ENCODE results near the gene TBX19. TPM values are rescaled to one million over a fixed set of nuclear protein-coding genes. Genes with fewer than 3 reads are reported as not detected.

Gene TBX19
- total RNA-seq, 1 donor from 2014 or later, result 1.2 TPM

DNA sequence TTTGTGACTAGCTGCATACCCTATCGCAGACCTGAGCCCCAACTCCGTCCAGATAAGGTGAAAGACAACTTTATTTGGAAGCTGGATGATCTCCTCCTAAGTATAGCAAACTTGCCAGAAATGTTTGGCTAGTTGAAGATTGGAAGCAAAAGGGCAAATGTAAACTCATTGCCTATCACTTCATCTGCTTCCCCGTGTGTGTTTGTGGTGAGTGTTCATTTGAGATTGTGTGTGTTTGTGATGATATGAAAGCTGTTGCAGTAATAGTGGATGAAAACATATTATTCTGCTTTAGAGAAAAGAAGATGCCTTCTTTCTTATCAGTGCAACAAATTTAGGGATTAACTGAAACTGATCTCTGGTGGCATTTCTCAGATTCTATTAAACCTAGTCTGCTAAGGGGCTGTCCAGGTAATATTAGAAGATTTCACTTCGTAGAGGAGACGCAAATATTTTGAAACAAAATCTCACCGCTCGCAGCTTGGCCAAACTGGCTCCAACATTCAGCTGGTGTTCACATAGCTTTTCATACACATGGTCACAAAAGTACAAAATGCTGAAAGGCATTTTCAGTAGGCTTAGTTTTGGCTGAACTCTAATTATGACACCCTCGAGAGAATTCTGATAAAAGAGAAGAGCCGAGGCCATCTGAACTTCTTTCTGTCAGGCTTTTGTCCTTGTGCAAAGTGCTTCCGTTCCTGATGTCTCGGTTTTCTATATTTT lies 1.1 kb downstream of the TBX19 start:
- no peak for DNase-seq

DNA sequence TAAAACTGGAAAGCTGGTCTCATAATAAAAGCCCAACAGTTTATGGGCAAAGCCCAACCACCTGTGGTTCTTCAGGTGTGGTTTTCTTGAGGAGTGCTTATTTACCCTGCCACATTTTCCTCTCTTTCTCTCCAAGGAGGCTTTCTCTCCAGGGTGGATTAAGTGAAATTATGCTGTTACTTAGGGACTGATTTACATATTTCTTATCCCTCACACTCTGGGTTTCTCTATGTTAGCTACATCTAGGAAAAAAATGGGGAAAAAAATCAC lies 4.8 kb downstream of the TBX19 start:
- peak; percentile 19 for DNase-seq

DNA sequence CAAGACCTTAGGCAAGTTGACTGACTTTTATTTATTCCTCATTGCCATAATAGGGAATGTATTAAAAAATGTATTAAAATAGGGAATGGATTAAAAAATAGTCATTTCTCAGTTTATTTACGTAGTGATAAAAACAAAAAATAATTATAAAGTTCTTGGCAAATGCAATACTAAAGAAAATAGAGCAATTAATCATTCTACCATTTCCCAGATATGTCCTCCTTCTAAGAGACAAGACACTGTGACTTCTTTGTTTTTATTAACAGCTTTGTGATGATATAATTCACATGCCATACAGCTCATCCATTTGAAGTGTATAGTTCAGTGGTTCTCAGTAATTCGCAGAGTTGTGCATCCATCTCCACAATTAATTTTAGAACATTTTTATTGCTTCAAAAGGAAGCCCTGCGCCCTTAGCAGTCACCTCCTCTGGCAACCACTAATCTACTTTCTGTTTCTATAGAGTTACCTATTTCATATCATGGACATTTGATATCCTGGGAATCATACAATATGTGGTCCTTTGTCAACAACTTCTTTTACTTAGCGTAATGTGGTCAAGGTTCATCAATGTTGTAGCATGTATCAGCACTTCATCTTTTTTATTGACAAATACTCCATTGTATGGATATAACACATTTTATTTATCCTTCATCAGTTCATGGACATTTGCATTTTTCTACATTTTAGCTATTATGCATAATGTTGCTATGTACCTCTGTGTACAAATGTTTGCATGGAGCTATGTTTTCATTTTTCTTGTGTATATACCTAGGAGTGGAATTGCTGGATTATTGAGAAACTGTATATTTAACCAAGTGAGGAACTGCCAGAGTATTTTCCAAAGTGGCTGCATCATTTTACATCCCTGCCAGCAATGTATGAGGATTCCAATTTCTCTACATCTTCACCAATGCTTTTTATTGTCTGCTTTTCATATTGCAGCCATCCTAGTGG lies 5.6 kb downstream of the TBX19 start:
- no peak for DNase-seq

DNA sequence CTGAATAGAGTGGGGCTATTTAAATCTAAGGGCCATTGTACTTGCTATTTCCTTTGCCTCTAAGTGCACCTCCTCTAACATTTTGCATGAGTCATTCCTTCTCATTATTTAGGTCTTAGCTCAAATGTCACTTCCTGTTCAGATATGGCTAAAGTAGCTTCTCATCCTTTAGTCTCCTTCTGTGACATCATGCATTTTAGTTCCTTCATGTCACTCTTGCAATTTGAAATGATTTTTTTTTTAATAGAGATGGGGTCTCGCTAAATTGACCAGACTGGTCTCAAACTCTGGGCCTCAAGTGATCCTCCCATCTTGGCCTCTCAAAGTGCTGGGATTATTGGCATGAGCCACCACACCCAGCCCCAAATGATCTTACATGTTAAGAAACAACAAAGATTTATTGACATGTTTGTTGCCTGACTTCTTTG lies 6.6 kb downstream of the TBX19 start:
- no peak for DNase-seq

DNA sequence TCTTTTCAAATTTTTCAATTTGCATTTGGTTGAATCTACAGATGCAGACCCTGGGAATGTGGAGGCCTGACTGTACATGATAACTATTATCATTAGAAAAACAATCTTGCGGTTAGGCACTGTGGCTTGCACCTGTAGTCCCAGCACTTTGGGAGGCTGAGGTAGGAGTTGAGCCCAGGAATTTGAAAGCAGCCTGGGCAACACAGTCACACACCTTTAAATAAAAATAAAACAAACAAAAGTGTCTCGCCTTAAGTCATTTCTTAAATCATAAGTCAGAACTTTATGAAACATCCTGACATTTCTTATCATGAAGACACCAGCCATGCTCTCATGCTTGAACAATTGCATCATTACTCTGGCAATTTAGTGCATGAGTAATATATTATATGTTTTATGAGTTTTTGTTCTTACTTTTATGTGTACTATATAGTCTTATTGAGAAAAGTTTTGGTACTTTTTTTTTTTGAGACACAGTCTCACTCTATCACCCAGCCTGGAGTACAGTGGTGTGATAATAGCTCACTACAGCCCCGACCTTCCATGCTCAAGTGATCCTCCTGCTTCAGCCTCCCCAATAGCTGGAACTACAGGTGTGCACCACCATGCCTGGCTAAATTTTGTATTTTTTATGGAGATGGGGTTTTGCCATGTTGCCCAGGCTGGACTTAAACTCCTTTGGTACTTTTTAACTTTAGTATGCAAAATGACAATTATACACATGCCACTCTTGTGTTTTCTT lies 7.8 kb downstream of the TBX19 start:
- DNase-seq, result no peak

DNA sequence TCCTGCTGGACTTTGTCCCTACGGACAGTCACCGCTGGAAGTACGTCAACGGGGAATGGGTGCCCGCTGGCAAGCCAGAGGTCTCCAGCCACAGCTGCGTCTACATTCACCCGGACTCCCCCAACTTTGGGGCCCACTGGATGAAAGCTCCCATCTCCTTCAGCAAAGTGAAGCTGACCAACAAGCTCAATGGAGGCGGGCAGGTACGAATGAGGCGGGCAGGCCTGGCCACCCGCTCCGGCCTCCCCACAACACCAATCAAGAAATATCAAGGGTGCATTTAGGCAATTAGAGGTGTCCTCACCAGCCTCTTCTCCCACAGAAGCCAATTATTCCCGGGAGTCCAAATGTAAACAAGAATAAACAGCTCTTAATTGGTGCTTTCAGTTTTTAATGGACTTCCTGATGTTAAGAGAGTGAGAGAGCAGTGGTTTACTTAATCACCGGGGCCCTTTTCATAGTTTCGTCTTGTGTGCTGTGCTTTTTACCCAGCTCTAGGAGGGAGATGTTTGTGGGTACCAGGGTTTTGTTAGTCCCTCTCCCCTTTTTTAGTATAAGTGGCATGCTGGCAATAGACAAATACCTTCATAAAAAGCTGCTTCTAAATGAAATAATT lies 10.7 kb downstream of the TBX19 start:
- DNase-seq, result no peak

DNA sequence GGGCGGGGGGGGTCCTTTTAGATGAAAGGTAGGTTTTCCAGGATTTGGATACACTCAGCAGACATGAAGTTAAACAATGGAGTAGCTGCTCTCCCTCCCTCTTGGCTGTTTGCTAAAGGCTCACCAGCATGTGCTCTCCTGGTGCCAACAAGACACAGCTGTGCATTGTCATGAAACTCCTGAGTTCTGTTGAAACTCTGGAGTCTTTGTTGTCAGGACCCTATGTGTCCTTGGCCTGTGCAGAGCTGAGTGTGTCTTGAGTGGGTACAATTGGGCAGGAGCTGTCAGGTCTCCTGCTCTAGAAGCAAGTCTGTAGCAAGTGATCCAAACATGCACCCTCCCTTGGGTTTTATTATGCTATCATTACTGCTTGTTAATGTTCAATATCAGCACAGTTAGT lies 12.7 kb downstream of the TBX19 start:
- peak; percentile 11 for DNase-seq

DNA sequence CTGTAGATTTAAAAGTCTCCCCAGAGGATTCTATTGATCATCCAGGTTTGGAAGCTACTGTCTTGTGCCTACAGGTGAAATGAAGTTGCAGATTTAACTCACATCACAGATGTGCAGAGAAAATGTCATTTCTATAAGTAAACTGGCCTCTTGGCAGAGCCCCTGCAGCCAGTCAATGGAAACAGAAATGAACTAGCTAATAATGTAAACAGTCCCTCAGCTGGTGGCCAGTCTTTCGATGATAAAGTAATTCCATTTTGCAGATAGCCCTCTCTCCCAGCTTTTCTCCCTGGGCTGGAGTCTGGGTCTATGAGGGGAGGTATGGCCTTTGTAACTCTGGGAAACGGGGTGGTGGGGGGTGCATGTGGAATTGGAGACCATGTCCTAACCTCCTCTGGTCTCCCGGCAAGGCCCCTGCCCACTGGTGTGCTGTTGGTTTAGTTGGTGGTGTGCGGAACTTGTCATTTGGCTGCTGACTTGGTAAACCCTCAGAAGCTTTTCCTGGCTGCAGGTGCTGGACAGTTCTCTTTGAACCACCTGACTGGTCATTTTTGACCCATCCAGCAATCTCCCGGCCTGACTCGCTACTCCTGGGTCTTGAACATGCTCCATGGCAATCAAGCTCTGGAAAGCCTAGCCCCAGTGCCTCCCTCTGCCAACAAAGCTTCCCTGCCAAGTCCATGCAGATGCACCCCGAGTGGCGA lies 14.9 kb downstream of the TBX19 start:
- no peak for DNase-seq

DNA sequence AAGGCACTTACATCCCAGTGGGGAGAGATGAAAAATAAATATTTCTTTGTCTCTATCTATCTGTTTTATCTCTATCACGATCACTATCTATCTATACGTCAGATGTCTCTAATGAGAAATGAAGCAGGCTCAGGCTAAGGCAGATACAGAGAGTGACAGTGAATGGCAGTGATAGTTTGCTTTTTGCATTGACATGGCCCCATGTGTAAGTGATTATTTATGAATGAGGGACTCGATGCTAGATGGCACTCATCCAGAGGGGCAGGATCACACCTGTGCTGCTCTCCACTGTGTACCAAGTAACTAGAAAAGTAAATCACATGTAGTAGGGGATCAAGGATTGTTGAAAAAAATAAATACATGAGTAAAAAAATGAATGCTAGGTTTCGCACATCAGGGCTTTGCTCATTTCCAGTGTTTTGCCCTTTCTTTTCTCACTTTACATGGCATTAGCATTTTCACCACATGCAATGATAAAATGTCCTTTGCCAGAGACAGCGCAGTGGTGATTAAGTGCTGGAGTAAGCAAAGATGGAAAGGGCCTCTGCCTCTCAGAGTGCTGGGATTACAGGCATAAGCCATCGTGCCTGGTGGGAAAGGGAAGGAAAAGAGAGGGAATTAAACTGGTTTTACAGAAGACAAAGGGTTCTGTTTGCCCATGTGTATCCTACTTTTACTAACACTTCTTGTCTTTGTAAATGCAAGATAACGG lies 16.5 kb downstream of the TBX19 start:
- DNase-seq, result no peak

DNA sequence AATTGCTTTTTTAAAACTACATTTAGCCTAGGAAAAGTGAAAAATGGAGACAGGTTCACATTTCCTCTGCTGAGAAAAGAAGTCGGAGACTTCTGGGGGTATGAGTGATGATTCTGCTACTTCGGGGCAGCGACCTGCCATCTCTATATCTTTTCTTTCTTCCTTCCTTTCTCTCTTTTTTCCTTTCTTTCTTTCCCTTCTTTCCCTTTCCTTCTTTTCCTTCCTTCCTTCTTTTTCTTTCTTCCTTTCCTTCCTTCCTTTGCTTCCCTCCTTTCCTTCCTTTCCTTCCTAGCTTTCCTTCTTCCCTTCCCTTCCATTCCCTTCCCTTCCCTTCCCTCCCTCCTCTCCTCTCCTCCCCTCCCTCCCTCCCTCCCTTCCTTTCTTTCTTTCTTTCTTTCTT lies 17.8 kb downstream of the TBX19 start:
- DNase-seq, result no peak

DNA sequence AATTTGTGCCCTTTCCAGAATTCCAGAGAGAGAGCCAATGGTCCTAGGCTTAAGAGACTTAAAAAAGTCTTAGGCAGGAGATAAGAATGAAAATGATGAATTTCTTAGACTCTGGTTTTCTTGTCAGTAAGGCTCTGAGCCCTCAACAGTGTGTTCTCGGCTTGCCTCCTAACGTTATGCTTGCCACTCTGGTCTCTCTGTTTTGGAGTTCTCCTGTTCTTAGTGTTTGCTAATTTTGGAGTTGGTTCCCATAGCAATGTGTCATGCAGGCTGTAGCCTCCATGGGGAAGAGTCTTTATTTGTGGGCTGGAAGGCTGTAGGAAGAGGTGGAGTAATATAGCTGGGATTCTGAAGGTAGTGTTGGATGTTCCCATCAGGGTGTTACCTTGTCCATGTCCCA lies 19.9 kb downstream of the TBX19 start:
- DNase-seq, result no peak

DNA sequence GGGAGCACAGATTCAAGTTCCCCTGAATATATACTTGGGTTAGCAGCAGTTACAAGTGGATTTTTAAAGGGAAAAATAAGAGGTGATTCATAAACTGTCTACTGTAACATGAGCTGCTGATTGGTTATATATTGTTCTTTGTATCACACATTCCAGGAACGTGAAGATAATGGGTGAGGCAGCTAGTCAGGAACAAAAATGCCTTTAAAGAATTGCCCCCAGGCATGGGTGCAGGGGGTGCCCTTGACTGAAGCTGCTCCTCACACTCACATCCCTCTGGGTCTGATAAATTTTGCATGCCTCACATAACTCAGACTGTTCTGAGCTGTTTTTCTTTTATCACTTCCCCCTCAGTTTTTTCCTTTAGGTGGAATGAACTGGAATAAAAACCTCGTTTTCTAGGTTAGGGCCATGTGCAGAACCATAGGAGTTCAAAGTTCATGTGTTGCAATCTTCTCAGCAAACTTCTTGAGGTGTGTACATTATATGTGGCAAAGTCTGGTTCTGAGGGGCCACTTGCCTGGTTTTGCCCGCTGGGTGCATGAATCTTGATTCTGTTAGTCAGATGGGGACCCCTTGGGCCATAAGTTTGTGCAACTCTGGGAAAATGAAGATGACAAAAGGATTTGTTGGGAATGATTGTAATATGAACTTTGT lies 21.1 kb downstream of the TBX19 start:
- no peak for DNase-seq

DNA sequence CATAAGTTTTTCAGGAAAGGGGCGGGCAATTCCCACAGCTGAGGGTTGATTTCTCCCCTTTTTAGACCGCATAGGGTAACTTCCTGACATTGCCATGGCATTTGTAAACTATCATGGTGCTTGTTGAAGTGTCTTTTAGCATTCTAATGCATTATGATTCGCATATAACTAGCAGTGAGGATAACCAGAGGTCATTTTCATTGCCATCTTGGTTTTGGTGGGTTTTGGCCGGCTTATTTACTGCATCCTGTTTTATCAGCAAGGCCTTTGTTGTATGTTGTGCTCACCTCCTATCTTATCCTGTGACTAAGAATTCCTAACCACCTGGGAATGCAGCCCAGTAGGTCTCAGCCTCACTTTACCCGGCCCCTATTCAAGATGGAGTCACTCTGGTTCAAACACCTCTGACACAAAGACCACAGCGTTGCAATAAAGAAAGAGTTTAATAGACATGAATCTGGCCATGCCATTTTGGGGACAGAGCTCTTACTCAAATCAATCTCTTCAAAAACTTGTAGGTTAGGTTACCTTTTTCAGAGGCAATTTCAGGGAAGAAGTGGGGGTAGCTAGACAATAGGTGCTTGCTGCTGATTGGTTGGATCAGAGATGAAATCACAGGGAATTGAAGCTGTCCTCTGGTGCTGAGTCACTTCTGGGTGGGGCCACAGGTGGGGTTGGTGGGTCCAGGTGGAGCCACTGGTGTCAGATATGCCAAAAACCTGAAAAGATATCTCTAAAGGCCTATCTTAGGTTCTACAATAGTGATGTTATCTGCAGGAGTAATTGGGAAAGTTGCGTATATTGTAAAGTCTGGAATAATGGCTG lies 23.3 kb downstream of the TBX19 start:
- DNase-seq, result no peak

DNA sequence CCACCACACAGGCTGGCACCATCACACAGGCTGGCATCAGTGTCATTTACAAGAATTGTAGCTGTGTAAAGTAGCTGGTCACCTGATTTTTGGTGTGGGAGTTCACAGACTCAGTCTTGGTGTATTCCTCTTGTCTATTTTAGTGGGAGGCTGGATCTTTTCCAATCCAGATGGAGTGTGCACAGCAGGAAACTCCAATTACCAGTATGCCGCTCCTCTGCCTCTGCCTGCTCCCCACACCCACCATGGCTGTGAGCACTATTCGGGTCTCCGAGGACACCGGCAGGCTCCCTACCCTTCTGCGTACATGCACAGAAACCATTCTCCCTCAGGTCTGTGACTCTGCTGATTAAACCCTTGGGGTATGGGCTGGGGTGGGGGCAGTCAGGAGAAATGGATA lies 24.2 kb downstream of the TBX19 start:
- no peak for DNase-seq

DNA sequence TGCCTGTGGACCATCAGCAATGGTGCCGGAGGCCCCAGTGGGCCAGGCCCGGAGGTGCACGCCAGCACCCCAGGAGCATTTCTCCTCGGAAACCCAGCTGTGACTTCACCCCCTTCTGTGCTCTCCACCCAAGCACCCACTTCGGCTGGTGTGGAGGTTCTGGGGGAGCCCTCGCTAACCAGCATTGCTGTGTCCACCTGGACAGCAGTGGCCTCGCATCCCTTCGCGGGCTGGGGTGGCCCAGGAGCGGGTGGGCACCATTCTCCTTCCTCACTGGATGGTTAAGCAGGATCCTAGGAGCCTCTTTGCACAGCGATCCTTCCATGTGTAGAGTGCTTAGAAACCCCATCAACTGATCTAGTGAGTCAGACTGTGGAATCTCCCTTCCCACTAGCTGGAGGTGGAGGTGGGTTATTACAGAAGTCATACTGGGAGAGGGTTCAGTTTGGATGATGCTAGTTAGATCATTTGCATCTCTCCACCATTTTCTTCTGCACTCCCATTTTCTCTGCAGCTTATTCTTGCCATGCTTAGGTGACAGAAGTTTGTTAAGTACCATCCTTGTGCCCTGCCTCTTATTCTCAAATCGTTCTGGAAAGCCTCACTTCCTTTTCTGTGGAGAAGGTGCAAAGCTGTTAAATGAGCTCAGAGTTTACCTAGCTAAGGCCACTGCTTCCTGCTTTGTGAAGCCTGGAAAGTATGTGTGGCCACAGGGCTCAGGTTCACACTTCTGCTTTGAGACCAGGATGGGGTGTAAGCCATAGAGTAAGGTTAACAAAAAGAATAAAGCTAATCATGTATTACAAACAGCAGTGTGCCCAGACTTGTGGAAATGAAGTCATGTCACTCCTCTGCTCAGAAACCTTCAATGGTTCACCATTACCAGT lies 32.3 kb downstream of the TBX19 start:
- DNase-seq, result no peak

DNA sequence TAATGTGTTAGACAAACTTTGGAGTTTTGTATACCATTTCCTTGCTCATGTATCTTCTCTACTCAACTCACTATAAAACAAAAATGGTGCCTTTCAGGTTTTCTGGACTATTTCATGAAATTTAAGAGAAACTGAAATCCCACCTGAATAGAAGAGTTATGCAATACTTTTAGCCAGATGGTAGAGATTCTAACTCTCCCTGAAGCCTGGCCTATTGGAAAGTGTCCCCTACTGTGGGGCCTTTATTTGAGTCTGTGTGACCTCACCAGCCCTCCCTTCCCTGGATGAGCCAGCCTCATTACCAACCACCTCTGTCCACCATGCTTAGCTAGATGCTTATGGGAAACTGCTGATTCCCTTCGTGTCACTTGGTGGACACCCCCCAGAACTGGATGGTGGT lies 35.5 kb downstream of the TBX19 start:
- DNase-seq, result no peak

DNA sequence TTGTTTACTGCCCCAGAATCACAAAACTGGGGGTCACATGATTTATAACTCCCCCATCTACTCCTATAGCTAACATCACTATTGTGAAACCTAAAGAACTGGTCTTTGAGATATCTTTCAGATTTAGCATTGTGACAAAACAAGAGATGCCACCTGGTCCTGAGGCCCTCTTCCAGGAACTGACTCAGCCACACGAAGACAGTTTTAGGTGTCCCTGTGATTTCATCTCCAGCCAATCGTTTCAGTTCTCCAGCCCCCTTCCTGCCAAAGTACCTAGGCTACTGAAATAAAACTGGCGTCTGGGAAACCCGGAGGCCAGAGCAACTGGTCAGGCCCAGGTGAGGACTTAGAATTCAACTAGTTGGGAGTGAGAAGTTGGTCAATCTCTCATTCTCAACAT lies 36.6 kb downstream of the TBX19 start:
- no peak for DNase-seq

DNA sequence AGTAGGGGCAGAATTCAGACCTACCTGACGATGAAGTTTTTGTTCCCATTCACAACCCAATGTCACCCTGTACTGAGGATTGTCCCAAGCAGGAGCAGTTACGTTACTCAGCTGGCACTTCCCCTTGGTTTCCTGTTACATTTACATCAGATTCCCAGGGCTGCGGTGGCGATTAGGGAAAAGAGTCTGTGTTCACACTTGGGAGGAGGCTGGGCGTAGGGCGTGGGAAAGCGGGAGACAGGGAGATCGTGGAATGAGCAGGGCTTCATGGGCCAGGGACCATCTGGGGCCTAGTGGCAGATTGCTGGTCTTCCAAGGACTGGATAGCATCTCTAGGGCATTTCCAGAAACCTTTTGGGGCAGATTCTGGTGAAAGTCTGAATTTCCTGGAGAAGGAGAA lies 39.0 kb downstream of the TBX19 start:
- peak; percentile 19 for DNase-seq

DNA sequence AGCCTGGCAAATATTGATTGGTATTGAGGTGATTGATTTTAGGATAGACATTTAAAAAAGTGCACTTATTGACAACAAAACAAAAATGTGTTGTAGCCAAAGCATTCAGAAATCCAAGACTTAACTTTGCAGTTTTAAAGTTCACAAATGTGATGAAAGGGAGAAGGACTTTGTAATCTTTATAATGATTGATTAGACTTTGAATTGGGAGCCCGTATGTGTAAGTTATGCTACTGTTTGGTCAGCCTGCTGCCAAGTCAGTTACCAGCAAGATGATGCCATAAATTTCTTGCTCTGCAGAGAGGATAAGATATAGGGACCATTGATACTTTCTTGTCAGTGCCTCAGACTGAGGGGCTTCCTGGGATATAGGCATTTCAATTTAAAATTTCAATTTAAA lies 39.5 kb downstream of the TBX19 start:
- DNase-seq, result no peak

Data from tongue (tissue), 2 donors.